Psoas muscle (tissue), 8 donors: ENCODE measurements around the gene ASTL. TPM values are rescaled to one million over a fixed set of nuclear protein-coding genes. Genes with fewer than 3 reads are reported as not detected.

Source experiments
- ATAC-seq, 4 donors: fragments of 200-7000 bp; cut with Tn5 transposase; one replicate each; pipeline ENCODE4 v1.9.1; 2020; ENCODE audit warnings: moderate library complexity in 3 of 4, mild to moderate bottlenecking in 2 of 4
- DNase-seq, 2 donors: peaks; one replicate each; pipeline ENCODE4 v3.0.0-alpha.2; 2020
- H3K27ac ChIP-seq: fragments of 200-600 bp; one replicate; pipeline ENCODE4 v1.8.0; 2022
- H3K27me3 ChIP-seq, 3 donors: fragments of 200-600 bp in 1 of 3; one replicate each; pipeline versions ENCODE4 v1.6.1 to v1.8.0; 2013 to 2022; ENCODE audit warnings: low read length in 2 of 3, mild to moderate bottlenecking in 2 of 3, moderate library complexity in 1 of 3; ENCODE audit not compliant: insufficient read depth in 3 of 3
- H3K36me3 ChIP-seq, 2 donors: fragments of 200-600 bp in 1 of 2; one replicate each; pipeline versions ENCODE4 v1.6.1 to v1.8.0; 2013 to 2022; ENCODE audit warnings: low read depth in 1 of 2, mild to moderate bottlenecking in 1 of 2, moderate library complexity in 1 of 2; ENCODE audit not compliant: insufficient read depth in 1 of 2
- H3K4me1 ChIP-seq: fragments of 200-600 bp; one replicate; pipeline ENCODE4 v1.8.0; 2022
- H3K4me3 ChIP-seq: fragments of 200-600 bp; one replicate; pipeline ENCODE4 v1.8.0; 2022; ENCODE audit warnings: mild to moderate bottlenecking
- H3K9me3 ChIP-seq: fragments of 200-600 bp; one replicate; pipeline ENCODE4 v1.8.0; 2022
- CTCF ChIP-seq: fragments of 200-600 bp; IDR thresholded peaks from one replicate; pipeline ENCODE4 v1.8.0; 2022; ENCODE audit warnings: antibody characterized with exemption
- WGBS, 3 donors: extraction: QIAGEN DNeasy Blood & Tissue Kit; methylation state at CpG; one replicate each; pipeline versions ENCODE4 v1.1.6 to v1.1.7; 2013; 5-methylcytosine and 5-hydroxymethylcytosine counted together
- intact Hi-C, 2 donors: fragments of 100-400 bp; cut with DNase I; formaldehyde crosslinking; loops; one replicate each; pipeline versions ENCODE4 v1.11.0 to v1.14.2; 2022
- polyA plus RNA-seq, 3 donors: library from polyadenylated mRNA; stranded (reverse); fragments of 200-250 nt; gene quantifications; one replicate each; pipeline ENCODE4 v1.2.3, GENCODE V29; 2013
- total RNA-seq, 4 donors: library from RNA; stranded (reverse); fragmentation: NEBNext Ultra II Directional in 2 of 4; extraction: Animal tissue kit (Norgen Biotek cat#: 25700) in 2 of 4; gene quantifications; one replicate each; pipeline versions ENCODE4 v1.2.1 to v1.2.4, GENCODE V29; 2021 to 2023
- donor health status: healthy with polysubstance abuse.
- donor health status: DM: no; HTN: no; CAD: no; lungs with moderate emphysema.
- donor health status: Bipolar disorder and iron deficiency.
- donor health status: healthy.
- donor health status: DM: yes; HTN: yes; CAD: no.
- donor health status: DM: no; HTN: no; CAD: no.
- donor health status: DM: no; HTN: no; CAD: no.
- donor health status: DM: yes; HTN: yes; CAD: no.

The ASTL gene
- total and polyA plus RNA-seq, 7 donors: 0.03 TPM; not detected in 6

- intact Hi-C loops: no loop called here
- H3K27ac ChIP-seq: no peak overlapping the region
- WGBS, 3 donors: 74 to 82% (median 81%) methylated on average over 8 of the region's 8 CpGs
Observed at GRCh38 chr2:96184188-96184587, 45.9 kb upstream of the ASTL start.

GRCh38 chr2:96181529-96181928, 43.2 kb upstream of the ASTL start:
- H3K27me3 ChIP-seq: no peaks in the 10 kb centered on the region
- no peak overlapping the region for H3K4me3 ChIP-seq
- H3K4me1 ChIP-seq: peaks cover 25% of the 10 kb centered on the region
- no peak for TF ChIP-seq CTCF
- ATAC-seq: no peak
- no peak for DNase-seq
- no peak overlapping the region for H3K27ac ChIP-seq
- intact Hi-C loops: loop anchor here in 1 of 2 donors (1.0 kb wide), 1 partner anchor 17 kb away; no protein-coding TSS in a partner anchor
- no peaks in the 10 kb centered on the region for H3K9me3 ChIP-seq
- peaks cover 3 to 42% of the 10 kb centered on the region in 2 donors for H3K36me3 ChIP-seq
- WGBS, 3 donors: 75 to 77% (median 76%) methylated on average over 5 of the region's 5 CpGs

More at GRCh38 chr2:96184188-96184587, 45.9 kb upstream of the ASTL start:
- Histone ChIP-seq H3K4me3 (no peak overlapping the region), H3K4me1 (peaks cover 38% of the 10 kb centered on the region), H3K9me3 (no peaks in the 10 kb centered on the region), H3K27me3 (no peaks in the 10 kb centered on the region), H3K36me3 (peaks cover 3 to 66% of the 10 kb centered on the region in 2 donors)
- ATAC-seq: no peak
- TF ChIP-seq CTCF: no peak
- no peak for DNase-seq

- Histone ChIP-seq H3K27ac (no peak overlapping the region), H3K4me3 (no peak overlapping the region), H3K27me3 (no peaks in the 10 kb centered on the region), H3K36me3 (peaks cover 3 to 32% of the 10 kb centered on the region in 2 donors), H3K4me1 (peaks cover 25% of the 10 kb centered on the region), H3K9me3 (no peaks in the 10 kb centered on the region)
- ATAC-seq: no peak
- intact Hi-C loops: no loop called here
- TF ChIP-seq CTCF: no peak
- no peak for DNase-seq
Observed at GRCh38 chr2:96180521-96180920, 42.2 kb upstream of the ASTL start.

GRCh38 chr2:96180002-96180401, 41.7 kb upstream of the ASTL start:
- no peak overlapping the region for H3K27ac ChIP-seq
- WGBS, 3 donors: 97 to 100% (median 100%) methylated on average over 1 of the region's 1 CpG
- no peak overlapping the region for H3K4me3 ChIP-seq
- peaks cover 3 to 27% of the 10 kb centered on the region in 2 donors for H3K36me3 ChIP-seq
- intact Hi-C loops: no loop called here
- peaks cover 21% of the 10 kb centered on the region for H3K4me1 ChIP-seq
- no peaks in the 10 kb centered on the region for H3K27me3 ChIP-seq
- no peak for TF ChIP-seq CTCF
- H3K9me3 ChIP-seq: no peaks in the 10 kb centered on the region
- no peak for ATAC-seq
- no peak for DNase-seq

GRCh38 chr2:96176661-96177060, 38.4 kb upstream of the ASTL start:
- ATAC-seq (no peak), DNase-seq (no peak)
- Histone ChIP-seq H3K9me3 (no peaks in the 10 kb centered on the region), H3K27me3 (no peaks in the 10 kb centered on the region), H3K36me3 (peaks cover 0 to 7% of the 10 kb centered on the region in 2 donors), H3K4me1 (peaks cover 26% of the 10 kb centered on the region), H3K27ac (no peak overlapping the region), H3K4me3 (no peak overlapping the region)
- TF ChIP-seq CTCF: no peak
- 55 to 73% (median 71%) methylated on average over 4 of the region's 4 CpGs for WGBS, 3 donors
- intact Hi-C loops: loop anchor here in 1 of 2 donors (10.0 kb wide), 1 partner anchor 152 kb away; no protein-coding TSS in a partner anchor
